Tibial artery (tissue), 4 donors: Measurements from ENCODE around the gene NENF.

ENCODE experiments used
- DNase-seq, 2 donors: peaks; one replicate each; pipeline ENCODE4 v3.0.0-alpha.2; 2019
- H3K27ac ChIP-seq, 2 donors: fragments of 200-600 bp; sonication (generic) in 1 of 2; 1 replicate in 1 of 2; 2 replicates in 1 of 2; pipeline ENCODE4 v1.5.1; 2018 to 2019; ENCODE audit warnings: mild to moderate bottlenecking in 1 of 2
- H3K27me3 ChIP-seq, 2 donors: fragments of 200-600 bp; sonication (generic) in 1 of 2; one replicate each; pipeline versions ENCODE4 v1.5.1 to v1.6.0; 2016 to 2019
- H3K36me3 ChIP-seq, 3 donors: fragments of 200-600 bp; sonication (generic) in 2 of 3; one replicate each; pipeline ENCODE4 v1.5.1; 2016 to 2019; ENCODE audit warnings: mild to moderate bottlenecking in 2 of 3
- H3K4me1 ChIP-seq, 4 donors: fragments of 200-600 bp; sonication (generic) in 2 of 4; 1 replicate in 3 of 4; 2 replicates in 1 of 4; pipeline ENCODE4 v1.5.1; 2016 to 2019
- H3K4me3 ChIP-seq, 2 donors: fragments of 200-600 bp; sonication (generic) in 1 of 2; 1 replicate in 1 of 2; 2 replicates in 1 of 2; pipeline ENCODE4 v1.5.1; 2018 to 2019; ENCODE audit warnings: mild to moderate bottlenecking in 2 of 2
- H3K9me3 ChIP-seq, 3 donors: fragments of 200-600 bp; sonication (generic) in 1 of 3; one replicate each; pipeline ENCODE4 v1.5.1; 2016 to 2019
- CTCF ChIP-seq, 2 experiments: fragments of 200-600 bp in 1 of 2; fragments of 450-650 bp in 1 of 2; IDR thresholded peaks; one replicate each; pipeline ENCODE4 v1.5.1; 2017 to 2019; ENCODE audit warnings: antibody characterized with exemption in 2 of 2, mild to moderate bottlenecking in 1 of 2, moderate library complexity in 1 of 2
- intact Hi-C: fragments of 100-400 bp; cut with DNase I; formaldehyde crosslinking; loops from one replicate; pipeline ENCODE4 v1.15.0; 2023; ENCODE audit warnings: low total_unique reads

NENF gene

GRCh38 chr1:212423879-212424278, 8.8 kb upstream of the NENF start:
- intact Hi-C loops, result no loop called here
- H3K36me3 ChIP-seq, result no peaks in the 10 kb centered on the region

GRCh38 chr1:212428496-212428895, 4.2 kb upstream of the NENF start:
- no peak for DNase-seq
- intact Hi-C loops, result no loop called here
- Histone ChIP-seq H3K4me1 (peaks cover 0 to 11% (median 6%) of the 10 kb centered on the region in 4 donors), H3K36me3 (no peaks in the 10 kb centered on the region), H3K9me3 (no peaks in the 10 kb centered on the region), H3K4me3 (no peak overlapping the region), H3K27me3 (no peaks in the 10 kb centered on the region), H3K27ac (no peak overlapping the region)
- TF ChIP-seq CTCF (IDR thresholded peaks at IDR 0.05), result no peak

More at GRCh38 chr1:212423879-212424278, 8.8 kb upstream of the NENF start:
- no peak overlapping the region for H3K27ac ChIP-seq
- no peaks in the 10 kb centered on the region for H3K9me3 ChIP-seq
- no peak for DNase-seq
- no peak overlapping the region for H3K4me3 ChIP-seq
- TF ChIP-seq CTCF (IDR thresholded peaks at IDR 0.05), result no peak
- no peaks in the 10 kb centered on the region for H3K27me3 ChIP-seq
- no peaks in the 10 kb centered on the region for H3K4me1 ChIP-seq

GRCh38 chr1:212430416-212430815, 2.3 kb upstream of the NENF start:
- intact Hi-C loops, result no loop called here
- H3K4me1 ChIP-seq, result peaks cover 0 to 24% (median 17%) of the 10 kb centered on the region in 4 donors
- no peak overlapping the region for H3K27ac ChIP-seq
- H3K9me3 ChIP-seq, result no peaks in the 10 kb centered on the region
- no peak for TF ChIP-seq CTCF (IDR thresholded peaks at IDR 0.05)
- H3K4me3 ChIP-seq, result no peak overlapping the region
- H3K36me3 ChIP-seq, result no peaks in the 10 kb centered on the region
- H3K27me3 ChIP-seq, result no peaks in the 10 kb centered on the region
- DNase-seq, result no peak

- intact Hi-C loops, result no loop called here
- TF ChIP-seq CTCF (IDR thresholded peaks at IDR 0.05), result no peak
These were observed 1.7 kb upstream of the NENF start for GRCh38 chr1:212430955-212431394.

GRCh38 chr1:212431644-212432043, 1.1 kb upstream of the NENF start:
- intact Hi-C loops, result no loop called here
- peak overlapping the region in 1 of 2 donors; percentile 84 for H3K27ac ChIP-seq

More at GRCh38 chr1:212430955-212431394, 1.7 kb upstream of the NENF start:
- Histone ChIP-seq H3K4me1 (peaks cover 0 to 24% (median 17%) of the 10 kb centered on the region in 4 donors), H3K4me3 (no peak overlapping the region), H3K27ac (no peak overlapping the region), H3K36me3 (no peaks in the 10 kb centered on the region), H3K27me3 (no peaks in the 10 kb centered on the region), H3K9me3 (no peaks in the 10 kb centered on the region)
- DNase-seq, result no peak

More at GRCh38 chr1:212431644-212432043, 1.1 kb upstream of the NENF start:
- H3K4me1 ChIP-seq, result peaks cover 0 to 24% (median 17%) of the 10 kb centered on the region in 4 donors
- DNase-seq, result no peak
- no peak overlapping the region for H3K4me3 ChIP-seq
- no peak for TF ChIP-seq CTCF (IDR thresholded peaks at IDR 0.05)
- H3K9me3 ChIP-seq, result no peaks in the 10 kb centered on the region
- H3K36me3 ChIP-seq, result no peaks in the 10 kb centered on the region
- no peaks in the 10 kb centered on the region for H3K27me3 ChIP-seq
